Fibroblast of lung (primary cell): ENCODE measurements around the gene CAPN3.

ENCODE experiments used
- CTCF ChIP-seq, 2 donors: IDR thresholded peaks in 1 of 2; conservative IDR thresholded peaks in 1 of 2; 1 replicate in 1 of 2; 2 replicates in 1 of 2; pipeline ENCODE4 v1.5.1; 2011 to 2012; ENCODE audit warnings: low read length in 2 of 2, control low read depth in 1 of 2, inconsistent platforms in 1 of 2, low read depth in 1 of 2, mild to moderate bottlenecking in 1 of 2
- EZH2 ChIP-seq: IDR thresholded peaks from 2 replicates; pipeline ENCODE4 v1.5.1; 2012; ENCODE audit warnings: low read length, control low read depth, mild to moderate bottlenecking; ENCODE audit errors: missing control alignments

GRCh38 chr15:42461261-42461660 is 102.0 kb downstream of the CAPN3 start:
- no peak for TF ChIP-seq CTCF (conservative IDR thresholded peaks at IDR 0.05 in 1 of 2, IDR thresholded peaks at IDR 0.05 in 1 of 2; ENCODE audit: low read depth in 1 of 2, low read length in 2 of 2)
- TF ChIP-seq EZH2 = no peak
